SK-N-SH (cell line): Measurements from ENCODE around the gene PGAM2. TPM values are rescaled to one million over a fixed set of nuclear protein-coding genes. Genes with fewer than 3 reads are reported as not detected.
"Not testable (repeated sequence)": the region's sequence is repeated elsewhere in the genome, so short reads cannot be mapped to it uniquely, and the experiment has no call there.

Experiments
- CTCF ChIA-PET: fragments of 300-600, 350-600 bp; formaldehyde crosslinking; extraction: SDS; loops from one replicate; lab custom pipeline; 2021; lab: Yijun Ruan, JAX
- POLR2A ChIA-PET: fragments of 350-600 bp; sonication (Branson Sonifier 250); formaldehyde crosslinking; extraction: SDS; loops from one replicate; lab custom pipeline; 2020; ENCODE audit warnings: antibody characterized with exemption, inconsistent platforms; lab: Yijun Ruan, JAX
- DNase-seq: peaks from one replicate; pipeline ENCODE4 v3.0.0; 2012
- H2AFZ ChIP-seq: fragments of 200-600 bp; sonication (generic); 2 replicates; pipeline ENCODE4 v1.8.1; 2016; ENCODE audit warnings: antibody characterized with exemption, mild to moderate bottlenecking, low read depth
- H3F3A ChIP-seq: fragments of 200-600 bp; sonication (generic); replicated peaks from 2 replicates; pipeline ENCODE3; 2016; ENCODE audit warnings: antibody characterized with exemption, mild to moderate bottlenecking; ENCODE audit not compliant: insufficient read depth
- H3K27ac ChIP-seq, 2 experiments: fragments of 200-500 bp in 1 of 2; fragments of 200-600 bp in 1 of 2; sonication (Bioruptor generic) in 1 of 2; sonication (generic), shearing (Covaris generic) in 1 of 2; 2 replicates each; pipeline versions ENCODE4 v1.5.1 to v1.6.1; 2014 to 2016; ENCODE audit warnings: low read depth in 2 of 2, inconsistent platforms in 1 of 2, low read length in 1 of 2, mild to moderate bottlenecking in 1 of 2, mixed read lengths in 1 of 2
- H3K27me3 ChIP-seq: fragments of 200-600 bp; sonication (generic), shearing (Covaris generic); 2 replicates; pipeline ENCODE4 v1.6.1; 2016; ENCODE audit warnings: mixed run types; ENCODE audit not compliant: insufficient read depth
- H3K36me3 ChIP-seq, 2 experiments: fragments of 200-500 bp in 1 of 2; fragments of 200-600 bp in 1 of 2; sonication (Bioruptor generic) in 1 of 2; sonication (generic) in 1 of 2; replicated peaks in 1 of 2; 2 replicates each; pipeline versions ENCODE3 to v1.5.1; 2014 to 2016; ENCODE audit warnings: low read length in 1 of 2, mild to moderate bottlenecking in 1 of 2; ENCODE audit not compliant: insufficient read depth in 2 of 2, control insufficient read depth in 1 of 2
- H3K4me1 ChIP-seq, 2 experiments: fragments of 200-500 bp in 1 of 2; fragments of 200-600 bp in 1 of 2; sonication (Bioruptor generic) in 1 of 2; sonication (generic), shearing (Covaris generic) in 1 of 2; 2 replicates each; pipeline versions ENCODE4 v1.5.1 to v1.6.1; 2014 to 2016; ENCODE audit warnings: low read depth in 1 of 2, low read length in 1 of 2, mixed run types in 1 of 2; ENCODE audit not compliant: insufficient read depth in 2 of 2, control insufficient read depth in 1 of 2
- H3K4me2 ChIP-seq: fragments of 200-600 bp; sonication (generic), shearing (Covaris generic); 2 replicates; pipeline ENCODE4 v1.6.1; 2017; ENCODE audit warnings: mixed run types
- H3K4me3 ChIP-seq, 2 experiments: fragments of 200-500 bp in 1 of 2; fragments of 200-600 bp in 1 of 2; sonication (Bioruptor generic) in 1 of 2; sonication (generic), shearing (Covaris generic) in 1 of 2; 2 replicates each; pipeline versions ENCODE4 v1.5.1 to v1.8.1; 2014 to 2016; ENCODE audit warnings: low read depth in 2 of 2, inconsistent platforms in 1 of 2, low read length in 1 of 2, mild to moderate bottlenecking in 1 of 2, mixed read lengths in 1 of 2, moderate library complexity in 1 of 2
- H3K79me2 ChIP-seq: fragments of 200-600 bp; sonication (generic); 2 replicates; pipeline ENCODE4 v1.8.1; 2017; ENCODE audit warnings: mild to moderate bottlenecking; ENCODE audit not compliant: insufficient read depth
- H3K9ac ChIP-seq: fragments of 200-600 bp; sonication (generic); 2 replicates; pipeline ENCODE4 v1.6.1; 2017; ENCODE audit warnings: mixed run types
- H3K9me2 ChIP-seq: fragments of 200-600 bp; sonication (generic); 2 replicates; pipeline ENCODE4 v1.6.1; 2017; ENCODE audit warnings: mixed run types
- H3K9me3 ChIP-seq: fragments of 200-600 bp; sonication (generic); 2 replicates; pipeline ENCODE4 v1.6.1; 2017; ENCODE audit warnings: mixed run types, mild to moderate bottlenecking, moderate library complexity
- H4K20me1 ChIP-seq: fragments of 200-600 bp; sonication (generic); 2 replicates; pipeline ENCODE4 v1.6.1; 2017; ENCODE audit warnings: mild to moderate bottlenecking, mixed run types; ENCODE audit not compliant: insufficient read depth
- WGBS: methylation state at CpG from one replicate; pipeline ENCODE4 v1.1.6; 2017; ENCODE audit warnings: low lambda C conversion rate; 5-methylcytosine and 5-hydroxymethylcytosine counted together
- polyA plus RNA-seq, 3 experiments: library from polyadenylated mRNA; depleted of rRNA; stranded (reverse); fragments of >200 nt; gene quantifications; 2 replicates each; pipeline ENCODE4 v1.2.3, GENCODE V29; 2012

Gene PGAM2
- polyA plus RNA-seq, 1 of the 3 experiments (the other 2 are of a cell fraction) = 0.79 TPM

GRCh38 chr7:44036364-44036763 lies 29.0 kb downstream of the PGAM2 start:
- POLR2A ChIA-PET, CTCF ChIA-PET, DNase-seq, H2AFZ ChIP-seq, H3K4me3 ChIP-seq, H3F3A ChIP-seq, H3K9ac ChIP-seq, H3K79me2 ChIP-seq, H3K27ac ChIP-seq, H3K4me2 ChIP-seq, H3K27me3 ChIP-seq, H3K36me3 ChIP-seq, H3K9me2 ChIP-seq, H4K20me1 ChIP-seq, H3K4me1 ChIP-seq, H3K9me3 ChIP-seq: not testable (repeated sequence)
- WGBS = 66% methylated on average over 8 of the region's 10 CpGs

DNA sequence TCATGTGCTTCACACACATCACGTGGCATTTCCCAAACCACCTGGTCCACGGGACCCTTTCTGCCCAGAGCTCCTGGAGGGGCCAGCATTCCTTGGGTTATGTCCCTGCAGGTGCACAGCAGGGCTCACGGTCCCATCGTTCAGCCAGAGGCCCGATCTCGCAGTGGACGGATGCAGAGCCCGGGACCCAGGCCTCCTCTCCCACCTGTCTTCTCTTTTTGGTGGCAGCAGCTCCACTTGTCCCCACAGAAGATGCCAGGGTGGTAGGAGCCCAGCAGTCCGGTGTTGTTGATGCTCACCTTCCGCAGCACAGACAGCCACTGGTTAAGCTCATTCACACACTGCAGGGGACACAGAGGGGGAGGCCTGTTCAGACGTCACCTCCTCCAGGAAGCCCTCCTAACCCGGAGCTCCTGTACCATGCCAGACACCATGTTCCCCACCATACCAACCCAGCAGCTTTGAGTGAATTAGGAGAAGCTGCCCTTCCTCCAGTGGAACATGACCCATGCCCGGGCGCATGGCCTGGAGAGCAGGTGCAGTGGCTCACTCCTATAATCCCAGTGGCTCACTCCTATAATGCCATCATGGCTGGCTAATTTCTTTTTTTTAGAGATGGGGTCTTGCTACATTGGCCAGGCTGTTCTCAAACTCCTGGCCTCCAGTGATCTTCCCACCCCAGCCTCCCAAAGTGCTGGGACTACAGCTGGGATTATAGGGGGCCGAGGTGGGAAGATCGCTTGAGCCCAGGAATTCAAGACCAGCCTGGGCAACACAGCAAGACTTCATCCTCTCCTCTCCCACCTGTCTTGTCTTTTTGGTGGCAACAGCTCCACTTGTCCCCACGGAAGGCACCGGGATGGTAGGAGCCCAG lies 31.2 kb downstream of the PGAM2 start:
- H3K4me2 ChIP-seq, H3K9ac ChIP-seq, H3K79me2 ChIP-seq, H3K9me2 ChIP-seq, DNase-seq, H3K36me3 ChIP-seq, H3K9me3 ChIP-seq, CTCF ChIA-PET, POLR2A ChIA-PET, H3K27me3 ChIP-seq, H3K4me1 ChIP-seq, H2AFZ ChIP-seq, H3K4me3 ChIP-seq, H4K20me1 ChIP-seq, H3K27ac ChIP-seq, H3F3A ChIP-seq: not testable (repeated sequence)
- WGBS = 84% methylated on average over 17 of the region's 18 CpGs

DNA sequence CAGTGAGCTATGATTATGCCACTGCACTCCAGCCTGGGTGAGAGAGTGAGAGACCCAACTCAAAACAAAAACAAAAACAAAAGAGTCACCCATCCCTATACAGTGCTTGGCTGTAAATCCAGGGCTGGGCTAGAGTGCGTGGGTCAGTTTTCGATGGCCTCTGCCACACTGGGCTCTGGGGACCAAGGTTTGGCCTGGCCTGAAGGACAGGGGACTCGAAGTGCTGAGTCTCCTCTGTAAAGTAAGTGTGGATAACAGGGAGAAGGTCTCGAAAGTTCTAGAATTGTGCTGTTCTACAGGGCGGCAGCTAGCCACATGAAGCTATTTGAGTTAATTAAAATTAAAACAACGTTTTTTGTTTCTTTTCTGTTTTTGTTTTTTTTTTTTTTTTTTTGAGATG lies 33.3 kb downstream of the PGAM2 start:
- H3K9me3 ChIP-seq, H3K4me2 ChIP-seq, H3K9me2 ChIP-seq, H3K27me3 ChIP-seq, H2AFZ ChIP-seq, H3K79me2 ChIP-seq, H3K4me1 ChIP-seq, H3K27ac ChIP-seq, H3K36me3 ChIP-seq, DNase-seq, CTCF ChIA-PET, H4K20me1 ChIP-seq, H3K4me3 ChIP-seq, H3K9ac ChIP-seq, H3F3A ChIP-seq, POLR2A ChIA-PET: not testable (repeated sequence)
- 62% methylated on average over 6 of the region's 6 CpGs for WGBS

GRCh38 chr7:44031319-44031718 lies 34.0 kb downstream of the PGAM2 start:
- H3K4me2 ChIP-seq, H3K27ac ChIP-seq, H3K79me2 ChIP-seq, H3K9me3 ChIP-seq, DNase-seq, H2AFZ ChIP-seq, H3K4me3 ChIP-seq, H3K36me3 ChIP-seq, CTCF ChIA-PET, H3K27me3 ChIP-seq, H3K9me2 ChIP-seq, H4K20me1 ChIP-seq, H3F3A ChIP-seq, H3K4me1 ChIP-seq, POLR2A ChIA-PET, H3K9ac ChIP-seq: not testable (repeated sequence)
- 80% methylated on average over 11 of the region's 13 CpGs for WGBS

GRCh38 chr7:44030029-44030428 lies 35.3 kb downstream of the PGAM2 start:
- H3F3A ChIP-seq = not testable (repeated sequence)

DNA sequence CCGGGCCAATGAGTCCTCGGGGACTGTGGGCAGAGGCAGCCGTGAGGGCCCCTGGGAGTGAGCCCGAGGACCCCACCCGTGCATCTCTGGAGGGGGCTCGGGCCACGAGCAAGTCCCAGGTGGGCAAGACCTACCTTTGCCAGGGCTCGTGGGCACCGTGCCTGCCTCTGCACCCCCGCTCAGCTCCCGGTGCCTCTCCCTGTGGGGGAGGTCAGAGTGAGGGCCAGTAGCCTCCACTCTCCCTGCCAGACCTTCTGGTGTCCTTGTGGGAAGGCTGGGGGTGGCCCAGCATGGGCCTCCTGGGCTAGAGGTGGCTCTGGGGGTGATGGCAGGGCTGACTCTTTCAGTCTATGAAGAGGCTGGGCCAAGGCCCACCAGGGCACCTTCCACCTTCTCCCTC lies 35.9 kb downstream of the PGAM2 start:
- CTCF ChIA-PET, H4K20me1 ChIP-seq, H3K4me1 ChIP-seq, H3K79me2 ChIP-seq, H3K4me3 ChIP-seq, POLR2A ChIA-PET, DNase-seq, H3K9me3 ChIP-seq, H3K36me3 ChIP-seq, H3K4me2 ChIP-seq, H3K9ac ChIP-seq, H3K27me3 ChIP-seq, H2AFZ ChIP-seq, H3K27ac ChIP-seq, H3K9me2 ChIP-seq, H3F3A ChIP-seq: not testable (repeated sequence)
- 83% methylated on average over 4 of the region's 11 CpGs for WGBS

More at GRCh38 chr7:44030029-44030428, 35.3 kb downstream of the PGAM2 start:
- H3K9me3 ChIP-seq, H3K27ac ChIP-seq, H3K4me2 ChIP-seq, H3K4me3 ChIP-seq, POLR2A ChIA-PET, H4K20me1 ChIP-seq, H3K79me2 ChIP-seq, H3K9ac ChIP-seq, H3K9me2 ChIP-seq, H2AFZ ChIP-seq, H3K4me1 ChIP-seq, H3K27me3 ChIP-seq, H3K36me3 ChIP-seq, CTCF ChIA-PET, DNase-seq: not testable (repeated sequence)
- 45% methylated on average over 2 of the region's 5 CpGs for WGBS
